Neural progenitor cell (in vitro differentiated cells): ENCODE results near the gene TMEM179.

ENCODE experiments used
- CTCF ChIP-seq: fragments of 200-600 bp; sonication (generic); IDR thresholded peaks from 2 replicates; pipeline ENCODE4 v1.5.1; 2017; ENCODE audit warnings: antibody characterized with exemption, mild to moderate bottlenecking
- EZH2 ChIP-seq: fragments of 200-600 bp; sonication (generic); IDR thresholded peaks from 2 replicates; pipeline ENCODE4 v1.6.1; 2017; ENCODE audit warnings: antibody characterized with exemption, mild to moderate bottlenecking, moderate library complexity
- EZH2phosphoT487 ChIP-seq: fragments of 200-600 bp; sonication (generic); IDR thresholded peaks from 2 replicates; pipeline ENCODE4 v1.6.1; 2017; ENCODE audit warnings: antibody characterized with exemption

GRCh38 chr14:104553166-104554087, 51.1 kb downstream of the TMEM179 start:
- TF ChIP-seq CTCF (no peak), EZH2 (no peak), EZH2phosphoT487 (no peak)
